H1 (cell line): ENCODE measurements around the gene MFGE8. TPM values are rescaled to one million over a fixed set of nuclear protein-coding genes. Genes with fewer than 3 reads are reported as not detected.

ENCODE experiments used
- CTCF ChIA-PET: fragments of 300-600 bp; sonication (Branson Sonifier 250); formaldehyde crosslinking; loops from one replicate; lab custom pipeline; 2021; ENCODE audit not compliant: partially characterized antibody; lab: Charles Lee
- POLR2A ChIA-PET: fragments of 300-600 bp; sonication (Branson Sonifier 250); formaldehyde crosslinking; loops from one replicate; lab custom pipeline; 2021; ENCODE audit warnings: inconsistent platforms; ENCODE audit not compliant: partially characterized antibody; lab: Charles Lee
- DNase-seq, 2 experiments: peaks; one replicate each; pipeline versions ENCODE4 v3.0.0 to v3.0.0-alpha.2; 2010 to 2022; ENCODE audit warnings: low spot score in 2 of 2, low read depth in 1 of 2, mixed read lengths in 1 of 2
- FAIRE-seq: peaks from 2 replicates; lab custom pipeline; 2011; peaks lifted over from hg19 to GRCh38; lab: Jason Lieb, UNC
- H2AFZ ChIP-seq: 2 replicates; pipeline ENCODE4 v1.8.1; 2012; ENCODE audit warnings: low read length, inconsistent platforms
- H2AK5ac ChIP-seq: 2 replicates; pipeline ENCODE4 v1.6.1; 2013; ENCODE audit warnings: low read depth, low read length
- H2BK120ac ChIP-seq: replicated peaks from 2 replicates; pipeline ENCODE3; 2013; ENCODE audit warnings: low read depth, low read length, inconsistent platforms
- H2BK12ac ChIP-seq: 2 replicates; pipeline ENCODE4 v1.6.1; 2013; ENCODE audit warnings: low read depth, low read length
- H2BK15ac ChIP-seq: 2 replicates; pipeline ENCODE4 v1.6.1; 2013; ENCODE audit warnings: low read length
- H2BK20ac ChIP-seq: 2 replicates; pipeline ENCODE4 v1.6.1; 2013; ENCODE audit warnings: low read length
- H2BK5ac ChIP-seq: 2 replicates; pipeline ENCODE4 v1.6.1; 2013; ENCODE audit warnings: low read depth, low read length
- H3K14ac ChIP-seq: 2 replicates; pipeline ENCODE4 v1.6.1; 2013; ENCODE audit warnings: inconsistent platforms; ENCODE audit not compliant: insufficient read length
- H3K18ac ChIP-seq: 2 replicates; pipeline ENCODE4 v1.6.1; 2013; ENCODE audit warnings: low read length; ENCODE audit errors: extremely low read depth
- H3K23ac ChIP-seq: 2 replicates; pipeline ENCODE4 v1.6.1; 2013; ENCODE audit warnings: inconsistent platforms; ENCODE audit not compliant: insufficient read length
- H3K23me2 ChIP-seq: 2 replicates; pipeline ENCODE4 v1.6.1; 2013; ENCODE audit warnings: low read depth, low read length
- H3K27ac ChIP-seq: 2 replicates; pipeline ENCODE4 v1.6.1; 2011; ENCODE audit warnings: low read depth, low read length, inconsistent platforms
- H3K27me3 ChIP-seq, 4 experiments: replicated peaks in 1 of 4; 1 replicate in 1 of 4; 2 replicates in 3 of 4; pipeline versions ENCODE4 v1.6.1 to v1.8.1; 2011 to 2013; ENCODE audit warnings: low read length in 3 of 4, mild to moderate bottlenecking in 3 of 4, inconsistent platforms in 2 of 4, mixed read lengths in 2 of 4, moderate library complexity in 1 of 4; ENCODE audit not compliant: control insufficient read depth in 3 of 4, insufficient read depth in 3 of 4; ENCODE audit errors: extremely low read depth in 1 of 4
- H3K36me3 ChIP-seq, 4 experiments: 2 replicates each; pipeline versions ENCODE4 v1.6.1 to v1.8.1; 2011 to 2013; ENCODE audit warnings: mild to moderate bottlenecking in 4 of 4, low read length in 3 of 4, moderate library complexity in 2 of 4, control low read depth in 1 of 4, inconsistent platforms in 1 of 4; ENCODE audit not compliant: insufficient read depth in 4 of 4, control insufficient read depth in 2 of 4
- H3K4ac ChIP-seq: replicated peaks from 2 replicates; pipeline ENCODE3; 2013; ENCODE audit warnings: low read length, low read depth, mixed read lengths, inconsistent platforms; ENCODE audit not compliant: insufficient read length
- H3K4me1 ChIP-seq, 4 experiments: replicated peaks in 1 of 4; 1 replicate in 1 of 4; 2 replicates in 3 of 4; pipeline versions ENCODE4 v1.6.1 to v1.8.1; 2011 to 2013; ENCODE audit warnings: low read length in 3 of 4, inconsistent platforms in 2 of 4, mixed read lengths in 1 of 4; ENCODE audit not compliant: insufficient read depth in 4 of 4, control insufficient read depth in 3 of 4
- H3K4me2 ChIP-seq, 2 experiments: 2 replicates each; pipeline versions ENCODE4 v1.6.1 to v1.8.1; 2011 to 2013; ENCODE audit warnings: low read depth in 2 of 2, low read length in 2 of 2, control low read depth in 1 of 2, inconsistent platforms in 1 of 2, mild to moderate bottlenecking in 1 of 2; ENCODE audit not compliant: insufficient read depth in 1 of 2
- H3K4me3 ChIP-seq, 4 experiments: fragments of 200-600, 300-600 bp in 1 of 4; sonication (generic), shearing (Covaris generic), sonication (Bioruptor Twin) in 1 of 4; 2 replicates each; pipeline versions ENCODE4 v1.5.1 to v1.8.1; 2011 to 2016; ENCODE audit warnings: low read length in 4 of 4, low read depth in 3 of 4, control low read depth in 2 of 4, inconsistent platforms in 2 of 4, mild to moderate bottlenecking in 2 of 4, mixed read lengths in 1 of 4, moderate library complexity in 1 of 4; ENCODE audit not compliant: insufficient read depth in 2 of 4; ENCODE audit errors: extremely low read depth in 1 of 4
- H3K56ac ChIP-seq: replicated peaks from 2 replicates; pipeline ENCODE3; 2013; ENCODE audit warnings: low read depth, mild to moderate bottlenecking, mixed read lengths, low read length, inconsistent platforms; ENCODE audit not compliant: insufficient read length
- H3K79me1 ChIP-seq: 2 replicates; pipeline ENCODE4 v1.6.1; 2013; ENCODE audit warnings: low read depth, low read length, control low read depth
- H3K79me2 ChIP-seq, 2 experiments: 2 replicates each; pipeline versions ENCODE4 v1.6.1 to v1.8.1; 2012 to 2013; ENCODE audit warnings: low read length in 2 of 2, mild to moderate bottlenecking in 2 of 2, inconsistent platforms in 1 of 2; ENCODE audit not compliant: insufficient read depth in 2 of 2, control insufficient read depth in 1 of 2
- H3K9ac ChIP-seq, 4 experiments: replicated peaks in 1 of 4; 1 replicate in 1 of 4; 2 replicates in 3 of 4; pipeline versions ENCODE4 v1.6.1 to v1.8.1; 2011 to 2013; ENCODE audit warnings: low read depth in 3 of 4, low read length in 3 of 4, control low read depth in 2 of 4, mild to moderate bottlenecking in 2 of 4, moderate library complexity in 2 of 4, inconsistent platforms in 1 of 4; ENCODE audit errors: extremely low read depth in 1 of 4
- H3K9me3 ChIP-seq, 2 experiments: 2 replicates each; pipeline versions ENCODE4 v1.6.1 to v1.8.1; 2012 to 2013; ENCODE audit warnings: mild to moderate bottlenecking in 2 of 2, moderate library complexity in 2 of 2, control low read depth in 1 of 2, inconsistent platforms in 1 of 2, low read depth in 1 of 2, low read length in 1 of 2, mixed read lengths in 1 of 2; ENCODE audit not compliant: insufficient read depth in 2 of 2
- H4K20me1 ChIP-seq, 2 experiments: replicated peaks in 1 of 2; 2 replicates each; pipeline versions ENCODE3 to v1.8.1; 2011 to 2013; ENCODE audit warnings: inconsistent platforms in 2 of 2, low read length in 2 of 2, mild to moderate bottlenecking in 1 of 2; ENCODE audit not compliant: insufficient read depth in 2 of 2, control insufficient read depth in 1 of 2
- H4K5ac ChIP-seq: 2 replicates; pipeline ENCODE4 v1.6.1; 2013; ENCODE audit warnings: low read length, low read depth, mixed read lengths, inconsistent platforms; ENCODE audit not compliant: insufficient read length
- H4K8ac ChIP-seq: 2 replicates; pipeline ENCODE4 v1.8.0; 2013; ENCODE audit warnings: mild to moderate bottlenecking, moderate library complexity, low read length, inconsistent platforms; ENCODE audit not compliant: insufficient read depth; ENCODE audit errors: extremely low read depth
- H4K91ac ChIP-seq: replicated peaks from 2 replicates; pipeline ENCODE3; 2013; ENCODE audit warnings: low read length, mixed read lengths, inconsistent platforms; ENCODE audit not compliant: insufficient read length
- BRCA1 ChIP-seq: IDR thresholded peaks from 2 replicates; pipeline ENCODE4 v1.6.1; 2012; ENCODE audit warnings: low read depth, low read length, improper control_type of control experiment
- CHD2 ChIP-seq: IDR thresholded peaks from 2 replicates; pipeline ENCODE4 v1.6.1; 2012; ENCODE audit warnings: low read length, improper control_type of control experiment
- GTF2F1 ChIP-seq: IDR thresholded peaks from 2 replicates; pipeline ENCODE4 v1.6.1; 2012; ENCODE audit warnings: low read depth, low read length, improper control_type of control experiment, borderline replicate concordance
- SIN3A ChIP-seq, 2 experiments: IDR thresholded peaks in 1 of 2; conservative IDR thresholded peaks in 1 of 2; 2 replicates each; pipeline ENCODE4 v1.6.1; 2011 to 2012; ENCODE audit warnings: low read length in 2 of 2, improper control_type of control experiment in 1 of 2, low read depth in 1 of 2, mild to moderate bottlenecking in 1 of 2
- SP4 ChIP-seq: IDR thresholded peaks from 2 replicates; pipeline ENCODE4 v1.6.1; 2012; ENCODE audit warnings: low read length, inconsistent platforms
- SUZ12 ChIP-seq: fragments of 200-600 bp; sonication (generic); IDR thresholded peaks from 2 replicates; pipeline ENCODE4 v1.6.1; 2012; ENCODE audit warnings: mild to moderate bottlenecking, inconsistent platforms, low read length, moderate library complexity, mixed read lengths
- TAF1 ChIP-seq: IDR thresholded peaks from 2 replicates; pipeline ENCODE4 v1.6.1; 2011; ENCODE audit warnings: mild to moderate bottlenecking, low read depth, low read length
- TEAD4 ChIP-seq: IDR thresholded peaks from 2 replicates; pipeline ENCODE4 v1.6.1; 2012; ENCODE audit warnings: low read depth, low read length, inconsistent platforms, mixed read lengths
- WGBS, 2 experiments: shearing (Covaris generic) in 1 of 2; methylation state at CpG; one replicate each; pipeline versions ENCODE4 v1.1.6 to v1.1.7; 2013 to 2015; ENCODE audit warnings: low lambda C conversion rate in 2 of 2, mixed read lengths in 2 of 2, inconsistent platforms in 1 of 2, low coverage in 1 of 2, missing lambda C conversion rate in 1 of 2; ENCODE audit not compliant: insufficient replicate concordance in 2 of 2, insufficient coverage in 1 of 2, insufficient read length in 1 of 2; ENCODE audit errors: extremely low coverage in 1 of 2, missing lambda C conversion rate in 1 of 2; 5-methylcytosine and 5-hydroxymethylcytosine counted together
- polyA plus RNA-seq, 7 experiments: library from polyadenylated mRNA; depleted of rRNA in 3 of 7; stranded (reverse) in 5 of 7; unstranded in 2 of 7; fragments of >200 nt in 5 of 7; fragments of 200-250 nt in 2 of 7; gene quantifications; 1 replicate in 5 of 7; 2 replicates in 1 of 7; 4 replicates in 1 of 7; pipeline versions ENCODE4 v1.2.1 to v1.2.3, GENCODE V29; 2011 to 2013; ENCODE audit warnings: missing spikeins in 2 of 7, mixed read lengths in 2 of 7
- total RNA-seq: library from RNA; stranded (reverse); fragmentation: NEBNext Ultra II Directional; extraction: Animal tissue kit (Norgen Biotek cat#: 25700); gene quantifications from 2 replicates; pipeline ENCODE4 v1.2.1, GENCODE V29; 2021
- TF ChIP-seq, protein P1 (sequence below), 3 experiments: IDR thresholded peaks; 1 replicate in 2 of 3; 2 replicates in 1 of 3; pipeline versions ENCODE4 v1.5.1 to v1.6.1; 2011; ENCODE audit warnings: low read length in 3 of 3, mild to moderate bottlenecking in 3 of 3, inconsistent platforms in 2 of 3, low read depth in 1 of 3, moderate library complexity in 1 of 3; ENCODE audit not compliant: insufficient read depth in 1 of 3; ENCODE audit errors: control extremely low read depth in 1 of 3

Gene MFGE8
- total and polyA plus RNA-seq, 2 of the 8 experiments (the other 6 are each of a cell fraction or from before 2014, with no cell fraction given) = 1,237 to 2,117 TPM

- Histone ChIP-seq H3K4me1 (peaks cover 2 to 31% (median 26%) of the 10 kb centered on the region in 4 experiments), H4K91ac (peak overlapping the region; percentile 66), H4K5ac (peak overlapping the region; percentile 74), H3K36me3 (peaks cover 26 to 45% (median 33%) of the 10 kb centered on the region in 4 experiments), H3K4me2 (peak overlapping the region; percentile 72 to 89), H2BK5ac (peak overlapping the region; percentile 0; the same call in 1 of the 2 replicates), H3K79me2 (peaks cover 11 to 55% of the 10 kb centered on the region in 2 experiments), H3K27me3 (no peaks in the 10 kb centered on the region), H2AK5ac (no peak overlapping the region), H4K20me1 (peaks cover 34 to 35% of the 10 kb centered on the region in 2 experiments), H3K4me3 (peak overlapping the region; percentile 74 to 90 (median 84)), H3K4ac (no peak overlapping the region), H3K56ac (peak overlapping the region; percentile 54), H3K23ac (no peak overlapping the region), H3K18ac (peak overlapping the region; percentile 71; the same call in 1 of the 2 replicates), H2BK20ac (no peak overlapping the region), H3K14ac (no peak overlapping the region), H4K8ac (peak overlapping the region; percentile 66), H2BK120ac (peak overlapping the region; percentile 56), H2AFZ (no peak overlapping the region), H3K79me1 (peaks cover 22% of the 10 kb centered on the region), H3K9me3 (no peaks in the 10 kb centered on the region), H3K23me2 (peaks cover 9% of the 10 kb centered on the region; the same call in 1 of the 2 replicates), H2BK12ac (no peak overlapping the region), H2BK15ac (no peak overlapping the region), H3K27ac (peak overlapping the region; percentile 22; the same call in 1 of the 2 replicates), H3K9ac (peak overlapping the region; percentile 59 to 72 (median 65); a peak in 6 of 7 replicates)
- no peak for FAIRE-seq
- DNase-seq = no peak
- ChIA-PET CTCF (interaction anchor here (0.8 to 6.3 kb wide), 13 partner anchors 8 to 150 kb away, joined by 3 to 30 read pairs (median 6); partner anchors contain the start of gene HAPLN3), POLR2A (interaction anchor here (0.7 to 27.2 kb wide), 13 partner anchors 8 to 225 kb away, joined by 3 to 607 read pairs (median 6); partner anchors contain the start of gene HAPLN3)
- TF ChIP-seq TAF1 = no peak
- TF ChIP-seq, protein P1, sequence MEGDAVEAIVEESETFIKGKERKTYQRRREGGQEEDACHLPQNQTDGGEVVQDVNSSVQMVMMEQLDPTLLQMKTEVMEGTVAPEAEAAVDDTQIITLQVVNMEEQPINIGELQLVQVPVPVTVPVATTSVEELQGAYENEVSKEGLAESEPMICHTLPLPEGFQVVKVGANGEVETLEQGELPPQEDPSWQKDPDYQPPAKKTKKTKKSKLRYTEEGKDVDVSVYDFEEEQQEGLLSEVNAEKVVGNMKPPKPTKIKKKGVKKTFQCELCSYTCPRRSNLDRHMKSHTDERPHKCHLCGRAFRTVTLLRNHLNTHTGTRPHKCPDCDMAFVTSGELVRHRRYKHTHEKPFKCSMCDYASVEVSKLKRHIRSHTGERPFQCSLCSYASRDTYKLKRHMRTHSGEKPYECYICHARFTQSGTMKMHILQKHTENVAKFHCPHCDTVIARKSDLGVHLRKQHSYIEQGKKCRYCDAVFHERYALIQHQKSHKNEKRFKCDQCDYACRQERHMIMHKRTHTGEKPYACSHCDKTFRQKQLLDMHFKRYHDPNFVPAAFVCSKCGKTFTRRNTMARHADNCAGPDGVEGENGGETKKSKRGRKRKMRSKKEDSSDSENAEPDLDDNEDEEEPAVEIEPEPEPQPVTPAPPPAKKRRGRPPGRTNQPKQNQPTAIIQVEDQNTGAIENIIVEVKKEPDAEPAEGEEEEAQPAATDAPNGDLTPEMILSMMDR (IDR thresholded peaks at IDR 0.05; ENCODE audit: control extremely low read depth in 1 of 3, insufficient read depth in 1 of 3, low read depth in 1 of 3, low read length in 3 of 3) = no peak
- TF ChIP-seq BRCA1 = no peak
- TF ChIP-seq SP4 = no peak
- no peak for TF ChIP-seq SUZ12
- TF ChIP-seq SIN3A (conservative IDR thresholded peaks at IDR 0.05 in 1 of 2, IDR thresholded peaks at IDR 0.05 in 1 of 2; ENCODE audit: low read depth in 1 of 2, low read length in 2 of 2) = no peak; a peak in 1 of 4 replicates
- no peak for TF ChIP-seq TEAD4
- no peak for TF ChIP-seq GTF2F1
- no peak for TF ChIP-seq CHD2
- WGBS, 2 experiments = 1% methylated on average over 19 of the region's 20 CpGs; no CpG with 5 or more reads in 1 of the 2 experiments
Observed at GRCh38 chr15:88912500-88912921, 668 bp downstream of the MFGE8 start.
